Upper lobe of left lung (tissue), 6 donors: ENCODE measurements around the gene SHCBP1L. TPM values are rescaled to one million over a fixed set of nuclear protein-coding genes. Genes with fewer than 3 reads are reported as not detected.

Source experiments
- ATAC-seq, 2 donors: fragments of 200-7000 bp; cut with Tn5 transposase; one replicate each; pipeline ENCODE4 v1.9.1; 2022; ENCODE audit warnings: mild to moderate bottlenecking in 2 of 2, moderate library complexity in 2 of 2; ENCODE audit not compliant: low FRiP score in 2 of 2
- DNase-seq, 2 donors: peaks; one replicate each; pipeline ENCODE4 v3.0.0-alpha.2; 2019 to 2020
- H3K27ac ChIP-seq, 4 donors: fragments of 200-600 bp; sonication (generic); one replicate each; pipeline ENCODE4 v1.5.1; 2016 to 2019
- H3K27me3 ChIP-seq, 4 donors: fragments of 200-600 bp; sonication (generic); one replicate each; pipeline ENCODE4 v1.5.1; 2017 to 2019
- H3K36me3 ChIP-seq, 4 donors: fragments of 200-600 bp; sonication (generic); one replicate each; pipeline ENCODE4 v1.5.1; 2016 to 2019
- H3K4me1 ChIP-seq, 4 donors: fragments of 200-600 bp; sonication (generic); one replicate each; pipeline ENCODE4 v1.5.1; 2018 to 2019
- H3K4me3 ChIP-seq, 4 donors: fragments of 200-600 bp; sonication (generic); one replicate each; pipeline ENCODE4 v1.5.1; 2017 to 2019; ENCODE audit warnings: mild to moderate bottlenecking in 2 of 4, moderate library complexity in 1 of 4
- H3K9me3 ChIP-seq, 4 donors: fragments of 200-600 bp; sonication (generic); one replicate each; pipeline ENCODE4 v1.5.1; 2018 to 2019
- CTCF ChIP-seq, 6 experiments: fragments of 450-650 bp in 4 of 6; fragments of 200-600 bp in 2 of 6; sonication (generic) in 2 of 6; IDR thresholded peaks; one replicate each; pipeline ENCODE4 v1.5.1; 2016 to 2019; ENCODE audit warnings: antibody characterized with exemption in 6 of 6
- EP300 ChIP-seq, 4 donors: sonication (generic); formaldehyde crosslinking; IDR thresholded peaks; one replicate each; pipeline ENCODE4 v1.5.1; 2017; ENCODE audit warnings: antibody characterized with exemption in 4 of 4, control low read depth in 2 of 4
- POLR2A ChIP-seq, 4 donors: fragments of 450-650 bp; IDR thresholded peaks; one replicate each; pipeline ENCODE4 v1.5.1; 2016 to 2017; ENCODE audit warnings: antibody characterized with exemption in 4 of 4, mild to moderate bottlenecking in 2 of 4
- POLR2AphosphoS5 ChIP-seq, 2 donors: sonication (generic); formaldehyde crosslinking; IDR thresholded peaks; one replicate each; pipeline ENCODE4 v1.5.1; 2017; ENCODE audit warnings: antibody characterized with exemption in 2 of 2
- WGBS, 2 donors: methylation state at CpG; one replicate each; pipeline ENCODE4 v1.1.5; 2017 to 2018; 5-methylcytosine and 5-hydroxymethylcytosine counted together
- total RNA-seq, 6 donors: library from RNA; depleted of rRNA in 4 of 6; stranded (reverse); fragments of >200 nt in 4 of 6; gene quantifications; one replicate each; pipeline versions ENCODE4 v1.1.0 to v1.2.1, GENCODE V29; 2016 to 2021
- donor health status: DM: no; HTN: no; CAD: no; lungs with moderate emphysema.
- donor health status: DM: no; HTN: yes; CAD: no; lungs with severe emphysema.

Gene SHCBP1L
- total RNA-seq, 6 donors from 2014 or later: not detected

- H3K4me3 ChIP-seq: no peak overlapping the region
- H3K9me3 ChIP-seq: no peaks in the 10 kb centered on the region
- no peak for TF ChIP-seq EP300 (IDR thresholded peaks at IDR 0.05)
- no peak for TF ChIP-seq CTCF (IDR thresholded peaks at IDR 0.05)
- H3K36me3 ChIP-seq: peaks cover 23 to 30% (median 27%) of the 10 kb centered on the region in 4 donors
- peak in 1 of 2 donors; percentile 61 for DNase-seq
- H3K27ac ChIP-seq: no peak overlapping the region
- ATAC-seq: peak in 1 of 2 donors; percentile 26
- peaks cover 0 to 5% (median 0%) of the 10 kb centered on the region in 4 donors for H3K4me1 ChIP-seq
- WGBS, 2 donors: 88 to 93% methylated on average over 9 of the region's 9 CpGs
- no peaks in the 10 kb centered on the region for H3K27me3 ChIP-seq
These were observed 61.9 kb downstream of the SHCBP1L start for GRCh38 chr1:182890927-182891610.

GRCh38 chr1:182889997-182890396 lies 63.0 kb downstream of the SHCBP1L start:
- peaks cover 33 to 41% (median 37%) of the 10 kb centered on the region in 4 donors for H3K36me3 ChIP-seq
- ATAC-seq: no peak
- DNase-seq: no peak
- WGBS, 2 donors: 47 to 58% methylated on average over 5 to 6 of the region's 6 CpGs
- H3K9me3 ChIP-seq: no peaks in the 10 kb centered on the region
- H3K27ac ChIP-seq: no peak overlapping the region
- H3K4me1 ChIP-seq: peaks cover 0 to 5% (median 0%) of the 10 kb centered on the region in 4 donors
- TF ChIP-seq POLR2A (IDR thresholded peaks at IDR 0.05) (no peak), EP300 (IDR thresholded peaks at IDR 0.05) (no peak), CTCF (IDR thresholded peaks at IDR 0.05) (no peak), POLR2AphosphoS5 (IDR thresholded peaks at IDR 0.05) (no peak)
- H3K27me3 ChIP-seq: no peaks in the 10 kb centered on the region
- no peak overlapping the region for H3K4me3 ChIP-seq

- TF ChIP-seq EP300 (IDR thresholded peaks at IDR 0.05) (no peak), POLR2AphosphoS5 (IDR thresholded peaks at IDR 0.05) (no peak), CTCF (IDR thresholded peaks at IDR 0.05) (no peak), POLR2A (IDR thresholded peaks at IDR 0.05) (no peak)
- ATAC-seq (no peak), DNase-seq (no peak)
- Histone ChIP-seq H3K27me3 (no peaks in the 10 kb centered on the region), H3K4me1 (peaks cover 0 to 5% (median 0%) of the 10 kb centered on the region in 4 donors), H3K4me3 (no peak overlapping the region), H3K36me3 (peaks cover 43 to 52% (median 47%) of the 10 kb centered on the region in 4 donors), H3K9me3 (no peaks in the 10 kb centered on the region), H3K27ac (no peak overlapping the region)
- 86 to 88% methylated on average over 7 of the region's 7 CpGs for WGBS, 2 donors
These were observed 64.0 kb downstream of the SHCBP1L start for GRCh38 chr1:182888736-182889531.

GRCh38 chr1:182886985-182887384 lies 66.0 kb downstream of the SHCBP1L start:
- TF ChIP-seq EP300 (IDR thresholded peaks at IDR 0.05) (no peak), POLR2A (IDR thresholded peaks at IDR 0.05) (no peak), CTCF (IDR thresholded peaks at IDR 0.05) (no peak), POLR2AphosphoS5 (IDR thresholded peaks at IDR 0.05) (no peak)
- WGBS, 2 donors: 94 to 98% methylated on average over 11 of the region's 11 CpGs
- H3K27me3 ChIP-seq: no peaks in the 10 kb centered on the region
- H3K36me3 ChIP-seq: peaks cover 59 to 71% (median 66%) of the 10 kb centered on the region in 4 donors
- no peaks in the 10 kb centered on the region for H3K9me3 ChIP-seq
- no peak overlapping the region for H3K4me3 ChIP-seq
- peaks cover 0 to 5% (median 0%) of the 10 kb centered on the region in 4 donors for H3K4me1 ChIP-seq
- no peak overlapping the region for H3K27ac ChIP-seq
- ATAC-seq (peak in 1 of 2 donors; percentile 34), DNase-seq (no peak)
